Upper lobe of left lung (tissue), 4 donors: ENCODE data around the gene ISCA2.

ENCODE experiments used
- CTCF ChIP-seq, 6 experiments: fragments of 450-650 bp in 4 of 6; fragments of 200-600 bp in 2 of 6; sonication (generic) in 2 of 6; IDR thresholded peaks; one replicate each; pipeline ENCODE4 v1.5.1; 2016 to 2019; ENCODE audit warnings: antibody characterized with exemption in 6 of 6
- EP300 ChIP-seq, 4 donors: sonication (generic); formaldehyde crosslinking; IDR thresholded peaks; one replicate each; pipeline ENCODE4 v1.5.1; 2017; ENCODE audit warnings: antibody characterized with exemption in 4 of 4, control low read depth in 2 of 4
- POLR2AphosphoS5 ChIP-seq, 2 donors: sonication (generic); formaldehyde crosslinking; IDR thresholded peaks; one replicate each; pipeline ENCODE4 v1.5.1; 2017; ENCODE audit warnings: antibody characterized with exemption in 2 of 2

- TF ChIP-seq CTCF (IDR thresholded peaks at IDR 0.05) = no peak
- no peak for TF ChIP-seq POLR2AphosphoS5 (IDR thresholded peaks at IDR 0.05)
- TF ChIP-seq EP300 (IDR thresholded peaks at IDR 0.05) = peak in 1 of 4 donors; percentile 39
Measured at GRCh38 chr14:74490486-74490885, 3.1 kb upstream of the ISCA2 start.
